Fibroblast of villous mesenchyme (primary cell): Measurements from ENCODE around the gene C1orf52. TPM values are rescaled to one million over a fixed set of nuclear protein-coding genes. Genes with fewer than 3 reads are reported as not detected.

Experiments
- DNase-seq: peaks from one replicate; pipeline ENCODE4 v3.0.0-alpha.2; 2010; ENCODE audit warnings: low read depth
- H3K4me3 ChIP-seq: 2 replicates; pipeline ENCODE4 v1.5.1; 2011; ENCODE audit warnings: low read depth, mild to moderate bottlenecking, low read length
- CTCF ChIP-seq: IDR thresholded peaks from 2 replicates; pipeline ENCODE4 v1.5.1; 2012; ENCODE audit warnings: low read depth, mild to moderate bottlenecking, low read length; ENCODE audit not compliant: insufficient read depth
- total RNA-seq: library from RNA; depleted of rRNA; stranded (reverse); fragments of >200 nt; gene quantifications from 2 replicates; pipeline ENCODE4 v1.2.3, GENCODE V29; 2012

Gene C1orf52
- total RNA-seq, 1 donor: 23.7 TPM

GRCh38 chr1:85273397-85273796 is 13.9 kb upstream of the C1orf52 start:
- no peak for TF ChIP-seq CTCF
- DNase-seq: no peak
- H3K4me3 ChIP-seq: no peak overlapping the region

DNA sequence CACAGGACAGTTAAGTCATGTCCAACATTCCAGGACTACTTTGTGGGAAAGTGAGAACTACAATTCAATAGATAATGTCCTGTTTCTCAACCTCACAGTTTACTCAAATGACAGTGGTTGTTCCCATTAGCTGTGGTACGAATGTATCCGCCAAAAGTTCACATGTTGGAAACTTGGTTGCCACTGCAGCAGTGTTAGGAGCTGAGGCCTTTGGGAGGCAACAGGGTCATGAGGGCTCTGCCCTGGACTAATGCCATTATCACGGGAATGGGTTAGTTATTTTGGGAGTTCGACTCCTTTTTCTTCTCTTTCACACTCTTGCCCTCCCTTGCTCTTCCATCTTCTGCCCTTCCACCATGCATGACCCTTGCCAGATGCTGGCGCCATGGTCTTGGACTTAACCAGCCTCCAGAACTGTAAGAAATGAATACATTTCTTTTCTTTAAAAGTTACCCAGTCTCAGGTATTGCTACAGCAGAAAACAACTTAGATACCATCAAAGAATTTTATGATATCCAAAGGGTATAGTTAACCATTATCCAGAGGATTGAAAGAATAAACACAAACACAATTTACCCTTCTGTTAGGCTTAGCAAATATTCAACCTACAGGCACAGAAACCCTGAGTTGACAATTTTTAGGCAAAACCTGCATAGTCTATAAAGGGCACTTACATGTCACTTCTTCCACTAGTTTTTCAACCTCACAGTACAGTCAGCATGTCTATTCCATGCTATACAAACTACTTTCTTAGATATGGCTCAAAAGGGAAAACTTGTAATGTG is 9.5 kb upstream of the C1orf52 start:
- TF ChIP-seq CTCF: no peak
- H3K4me3 ChIP-seq: no peak overlapping the region
- DNase-seq: no peak

- H3K4me3 ChIP-seq: no peak overlapping the region
- no peak for DNase-seq
- no peak for TF ChIP-seq CTCF
Observed at GRCh38 chr1:85267313-85267712, 7.9 kb upstream of the C1orf52 start.

DNA sequence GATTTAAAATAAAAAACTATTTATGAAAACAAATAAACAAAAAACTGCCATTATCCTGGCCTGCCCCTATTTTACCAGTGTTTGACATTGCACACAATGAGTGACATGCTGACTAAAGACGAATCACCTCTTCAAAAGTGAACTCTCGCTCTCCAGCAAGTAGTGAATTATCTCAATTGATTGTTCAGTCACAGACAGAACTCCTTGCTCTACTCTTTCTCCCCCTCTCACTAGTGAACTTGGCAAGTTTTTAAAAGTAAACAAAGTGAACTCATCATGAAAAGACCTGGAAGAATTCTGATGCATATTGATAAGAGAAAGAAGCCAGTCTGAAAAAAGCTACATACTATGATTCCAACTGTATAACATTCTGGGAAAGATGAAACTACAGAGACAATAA is 4.7 kb upstream of the C1orf52 start:
- no peak overlapping the region for H3K4me3 ChIP-seq
- no peak for TF ChIP-seq CTCF
- DNase-seq: no peak

- no peak for TF ChIP-seq CTCF
- no peak for DNase-seq
- no peak overlapping the region for H3K4me3 ChIP-seq
Observed at GRCh38 chr1:85262985-85263384, 3.5 kb upstream of the C1orf52 start.

DNA sequence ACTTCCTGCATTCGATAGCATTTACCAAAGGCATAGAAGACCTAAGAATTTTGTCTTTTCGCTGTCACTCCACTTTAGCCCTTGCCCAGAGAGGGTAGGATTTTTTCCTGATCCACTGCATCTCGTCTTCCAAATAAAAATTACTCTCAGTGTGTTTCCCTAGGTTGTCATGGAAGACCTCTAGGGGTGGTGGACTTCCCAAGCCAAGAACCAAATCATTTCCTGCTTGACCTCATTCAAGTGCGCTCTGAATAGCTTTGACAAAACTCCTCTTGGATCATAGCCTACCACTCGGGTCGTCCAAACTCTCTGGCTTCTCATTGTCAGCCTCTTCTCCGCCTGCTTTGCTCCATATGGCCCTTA is 431 bp upstream of the C1orf52 start:
- no peak for TF ChIP-seq CTCF
- H3K4me3 ChIP-seq: peak overlapping the region; percentile 78
- DNase-seq: no peak
